ENCODE measurements around the gene CRACDL.

GRCh38 chr2:98809116-98809515 lies 126.9 kb downstream of the CRACDL start:
- TF ChIP-seq POLR2A (IDR thresholded peaks at IDR 0.05), result no peak
- TF ChIP-seq, protein P1, sequence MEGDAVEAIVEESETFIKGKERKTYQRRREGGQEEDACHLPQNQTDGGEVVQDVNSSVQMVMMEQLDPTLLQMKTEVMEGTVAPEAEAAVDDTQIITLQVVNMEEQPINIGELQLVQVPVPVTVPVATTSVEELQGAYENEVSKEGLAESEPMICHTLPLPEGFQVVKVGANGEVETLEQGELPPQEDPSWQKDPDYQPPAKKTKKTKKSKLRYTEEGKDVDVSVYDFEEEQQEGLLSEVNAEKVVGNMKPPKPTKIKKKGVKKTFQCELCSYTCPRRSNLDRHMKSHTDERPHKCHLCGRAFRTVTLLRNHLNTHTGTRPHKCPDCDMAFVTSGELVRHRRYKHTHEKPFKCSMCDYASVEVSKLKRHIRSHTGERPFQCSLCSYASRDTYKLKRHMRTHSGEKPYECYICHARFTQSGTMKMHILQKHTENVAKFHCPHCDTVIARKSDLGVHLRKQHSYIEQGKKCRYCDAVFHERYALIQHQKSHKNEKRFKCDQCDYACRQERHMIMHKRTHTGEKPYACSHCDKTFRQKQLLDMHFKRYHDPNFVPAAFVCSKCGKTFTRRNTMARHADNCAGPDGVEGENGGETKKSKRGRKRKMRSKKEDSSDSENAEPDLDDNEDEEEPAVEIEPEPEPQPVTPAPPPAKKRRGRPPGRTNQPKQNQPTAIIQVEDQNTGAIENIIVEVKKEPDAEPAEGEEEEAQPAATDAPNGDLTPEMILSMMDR (IDR thresholded peaks at IDR 0.05), result no peak
- TF ChIP-seq EP300 (IDR thresholded peaks at IDR 0.05), result no peak

All from gastroesophageal sphincter (tissue), 3 donors.